ENCODE results near the gene ATP5MK. TPM values are rescaled to one million over a fixed set of nuclear protein-coding genes. Genes with fewer than 3 reads are reported as not detected.
"Not testable (repeated sequence)": the region's sequence is repeated elsewhere in the genome, so short reads cannot be mapped to it uniquely, and the experiment has no call there.

ATP5MK gene
- total RNA-seq, 2 donors from 2014 or later: 551 to 577 TPM

GRCh38 chr10:103355906-103356599 is 40.2 kb downstream of the ATP5MK start:
- Histone ChIP-seq H3K36me3 (no peaks in the 10 kb centered on the region), H3K9ac (ENCODE audit: low read depth in 2 of 2, low read length in 2 of 2) (no peak overlapping the region), H3K27me3 (no peaks in the 10 kb centered on the region), H3K9me3 (no peaks in the 10 kb centered on the region), H3K27ac (no peak overlapping the region), H3K4me3 (no peak overlapping the region), H3K4me1 (no peaks in the 10 kb centered on the region)
- intact Hi-C loops (cut with DNase I): no loop called here
- DNase-seq: no peak
- TF ChIP-seq CTCF (IDR thresholded peaks at IDR 0.05): no peak

- H3K9me3 ChIP-seq; H3K27me3 ChIP-seq; H3K4me3 ChIP-seq; intact Hi-C loops (cut with DNase I); DNase-seq; H3K9ac ChIP-seq (ENCODE audit: low read depth in 2 of 2, low read length in 2 of 2); H3K36me3 ChIP-seq; H3K4me1 ChIP-seq; H3K27ac ChIP-seq: not testable (repeated sequence)
These were observed 41.7 kb downstream of the ATP5MK start for GRCh38 chr10:103354567-103354966.

GRCh38 chr10:103353281-103353680 is 43.0 kb downstream of the ATP5MK start:
- Histone ChIP-seq H3K9ac (ENCODE audit: low read depth in 2 of 2, low read length in 2 of 2) (no peak overlapping the region), H3K27me3 (no peaks in the 10 kb centered on the region), H3K4me1 (no peaks in the 10 kb centered on the region), H3K27ac (no peak overlapping the region), H3K36me3 (no peaks in the 10 kb centered on the region), H3K4me3 (no peak overlapping the region), H3K9me3 (no peaks in the 10 kb centered on the region)
- TF ChIP-seq CTCF (IDR thresholded peaks at IDR 0.05): no peak
- intact Hi-C loops (cut with DNase I): no loop called here
- DNase-seq: no peak

GRCh38 chr10:103350517-103351260 is 45.6 kb downstream of the ATP5MK start, which contains the start of gene PCGF6:
PCGF6 (minus strand) TSS chr10:103351140; CDS start chr10:103351066, 74 bp downstream.
- intact Hi-C loops (cut with DNase I): no loop called here
- peaks cover 8% of the 10 kb centered on the region for H3K36me3 ChIP-seq
- H3K9me3 ChIP-seq: no peaks in the 10 kb centered on the region
- H3K27ac ChIP-seq: peak within 1 kb of the TSS; percentile 69
- no peaks in the 10 kb centered on the region for H3K27me3 ChIP-seq
- peak; percentile 82 for DNase-seq
- TF ChIP-seq CTCF (IDR thresholded peaks at IDR 0.05): no peak
- H3K4me1 ChIP-seq: no peaks in the 10 kb centered on the region
- H3K9ac ChIP-seq (ENCODE audit: low read depth in 2 of 2, low read length in 2 of 2): peak within 1 kb of the TSS; percentile 81
- H3K4me3 ChIP-seq: peak within 1 kb of the TSS; percentile 77

GRCh38 chr10:103350175-103350516 is 46.1 kb downstream of the ATP5MK start:
- no peak for TF ChIP-seq CTCF (IDR thresholded peaks at IDR 0.05)
- H3K9ac ChIP-seq (ENCODE audit: low read depth in 2 of 2, low read length in 2 of 2): peak overlapping the region; percentile 81
- H3K4me3 ChIP-seq: peak overlapping the region; percentile 77
- peaks cover 8% of the 10 kb centered on the region for H3K36me3 ChIP-seq
- peak overlapping the region; percentile 69 for H3K27ac ChIP-seq
- no peaks in the 10 kb centered on the region for H3K9me3 ChIP-seq
- H3K27me3 ChIP-seq: no peaks in the 10 kb centered on the region
- intact Hi-C loops (cut with DNase I): no loop called here
- no peak for DNase-seq
- H3K4me1 ChIP-seq: no peaks in the 10 kb centered on the region

Small RNA genes within 50 kb of the gene (microRNA-seq; reads per million reads assigned to microRNA genes)
- 3,346 reads per million, percentile 87 among the genes with 10 or more reads in this experiment for gene MIR1307

Other genes with a start within 250 kb of the ATP5MK start
- 10 to 100 TPM; 59.6 to 89.5 TPM for gene NT5C2, start 203.2 kb downstream of the ATP5MK start, total RNA-seq
- not detected for gene RPEL1, start 150.6 kb downstream of the ATP5MK start, total RNA-seq
- 1 to 10 TPM in 1 of 2 donors, under 1 TPM in 1; 0.44 to 1.4 TPM for gene INA, start 119.3 kb downstream of the ATP5MK start, total RNA-seq
- 1 to 10 TPM; 7.6 to 8.6 TPM for gene PCGF6, start 45.3 kb downstream of the ATP5MK start, total RNA-seq
- 10 to 100 TPM in 1 of 2 donors, 1 to 10 TPM in 1; 5.5 to 10.3 TPM for gene TAF5, start 28.5 kb downstream of the ATP5MK start, total RNA-seq
- 10 to 100 TPM; 14.9 to 33.6 TPM for gene PDCD11, start 151 bp upstream of the ATP5MK start, total RNA-seq
- 1 to 10 TPM; 3.5 to 8.0 TPM for gene CALHM2, start 55.9 kb upstream of the ATP5MK start, total RNA-seq
- not detected for gene CALHM1, start 62.4 kb upstream of the ATP5MK start, total RNA-seq
- not detected for gene CALHM3, start 82.8 kb upstream of the ATP5MK start, total RNA-seq
- 10 to 100 TPM; 40.2 to 46.1 TPM for gene NEURL1, start 97.2 kb upstream of the ATP5MK start, total RNA-seq